Measurements from ENCODE around the gene SCN5A.
"Not testable (repeated sequence)": the region's sequence is repeated elsewhere in the genome, so short reads cannot be mapped to it uniquely, and the experiment has no call there.

SCN5A gene

DNA sequence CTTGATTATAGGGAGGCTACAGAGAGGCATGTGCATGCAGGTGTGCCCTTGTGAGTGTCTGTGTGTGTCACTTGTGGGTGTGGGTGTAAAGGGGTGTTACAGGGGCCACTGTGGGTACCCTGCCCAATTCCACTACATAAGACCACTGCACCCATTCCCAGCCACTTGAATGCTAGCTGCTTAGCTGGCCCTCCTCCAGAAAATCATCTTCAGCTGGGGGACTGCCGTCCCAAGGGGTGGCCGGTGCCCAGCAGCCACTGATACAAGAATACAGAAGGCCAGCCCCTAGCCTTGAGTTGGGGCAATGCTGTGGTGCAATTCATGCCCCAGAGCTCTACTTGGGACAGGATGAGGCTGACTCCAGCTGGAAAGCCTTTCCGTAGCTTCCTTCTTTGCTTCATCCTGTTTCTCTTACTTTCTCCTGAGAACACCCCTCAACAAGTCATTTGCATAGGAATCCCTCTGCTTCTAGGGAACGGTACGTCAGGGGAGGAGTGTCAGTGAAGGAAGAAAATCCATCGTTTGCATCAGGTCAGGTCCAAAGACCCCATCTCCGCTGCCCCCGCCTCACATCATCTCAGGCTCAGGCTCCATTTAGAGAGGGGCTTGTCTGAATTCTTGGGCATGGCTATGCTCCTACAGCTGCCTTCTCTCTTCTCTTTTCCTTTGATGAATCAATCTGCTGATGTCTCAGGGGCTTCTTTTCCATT, 72.0 kb downstream of the SCN5A start:
- no peak for DNase-seq

- DNase-seq: no peak
These were observed 72.7 kb downstream of the SCN5A start for GRCh38 chr3:38576526-38577370.

DNA sequence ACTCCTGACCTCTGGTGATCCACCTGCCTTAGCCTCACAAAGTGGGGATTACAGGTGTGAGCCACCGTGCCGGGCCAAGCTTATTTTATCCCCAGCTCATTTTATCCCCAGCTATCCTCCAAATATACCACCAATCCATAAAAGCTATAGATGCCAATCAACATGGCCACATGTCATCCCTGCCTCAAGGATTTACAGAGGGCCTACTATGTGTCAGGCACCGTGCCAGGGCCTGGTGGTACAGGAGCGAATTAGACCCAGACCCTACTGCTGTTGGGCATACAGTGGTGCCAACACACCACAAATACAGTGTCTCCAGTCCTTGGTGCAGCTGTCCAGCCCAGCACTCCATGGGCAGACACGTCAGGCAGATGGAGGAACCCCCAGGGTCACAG, 73.4 kb downstream of the SCN5A start:
- DNase-seq: no peak

DNA sequence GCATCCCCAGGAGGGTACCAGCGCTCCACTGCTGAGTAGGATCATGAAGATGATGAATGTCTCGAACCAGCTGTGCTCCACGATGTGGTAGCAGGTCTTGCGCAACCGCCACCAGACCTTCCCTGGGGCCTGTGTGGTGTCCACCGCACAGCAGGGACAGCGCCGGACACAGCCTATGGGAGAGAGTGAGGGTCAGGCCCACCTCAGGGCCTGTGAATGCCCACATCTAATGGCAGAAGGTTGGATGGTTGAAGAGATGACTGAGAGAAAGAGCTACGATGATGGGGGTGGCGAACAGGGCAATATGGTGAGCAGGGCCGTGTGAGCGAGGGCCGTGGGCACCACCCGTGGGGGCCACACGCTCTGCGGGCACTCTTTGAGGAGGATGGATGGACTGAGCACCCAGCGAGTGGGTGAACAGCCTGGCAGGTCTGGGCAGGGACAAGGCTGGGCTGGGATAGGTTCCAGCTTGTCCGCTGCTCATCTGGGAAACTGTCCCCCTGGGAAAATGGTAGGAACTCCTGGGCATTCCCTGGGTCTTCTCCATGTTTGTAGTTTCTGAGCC, 74.1 kb downstream of the SCN5A start:
- no peak for DNase-seq

DNA sequence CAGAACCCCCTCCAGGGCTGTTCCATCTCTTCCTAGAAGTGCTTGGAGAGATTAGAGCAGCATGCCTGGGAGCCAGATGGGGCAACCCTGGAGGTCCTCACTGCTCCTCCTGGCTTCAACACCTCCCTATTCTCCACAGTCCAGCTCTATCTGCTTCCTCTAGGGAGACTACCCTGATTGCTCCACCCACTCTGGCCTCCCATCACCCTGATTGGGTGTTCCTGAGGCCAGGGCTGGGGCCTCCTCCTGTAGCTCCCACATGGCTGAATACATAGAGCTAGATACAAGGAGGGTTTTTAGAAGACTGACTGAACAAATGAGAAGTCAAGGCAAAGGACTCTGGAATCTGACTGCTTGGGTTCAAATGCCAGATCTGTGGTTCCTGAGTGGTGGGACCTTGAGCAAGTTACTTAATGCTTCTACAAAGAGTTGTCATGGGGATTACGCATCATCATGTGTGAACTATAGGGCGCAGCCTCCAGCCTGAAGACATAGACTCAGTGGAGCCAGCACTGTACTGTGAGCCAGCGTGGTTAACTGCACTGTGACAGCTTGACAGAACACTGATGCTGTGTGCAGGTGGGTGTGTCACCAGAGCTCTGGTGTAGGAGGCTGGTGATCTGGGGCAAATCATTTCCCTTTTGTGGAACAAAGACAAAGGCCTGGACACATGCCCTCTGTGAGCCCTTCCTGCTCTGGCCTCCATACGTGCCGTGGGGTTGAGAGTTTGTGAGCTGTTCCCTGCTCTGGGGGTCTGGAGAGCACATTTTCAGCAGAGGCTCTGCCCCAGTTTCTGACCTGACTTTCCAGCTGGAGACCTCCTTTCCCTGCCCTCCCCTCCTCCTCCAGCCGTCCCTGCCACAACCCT, 74.8 kb downstream of the SCN5A start:
- no peak for DNase-seq

DNA sequence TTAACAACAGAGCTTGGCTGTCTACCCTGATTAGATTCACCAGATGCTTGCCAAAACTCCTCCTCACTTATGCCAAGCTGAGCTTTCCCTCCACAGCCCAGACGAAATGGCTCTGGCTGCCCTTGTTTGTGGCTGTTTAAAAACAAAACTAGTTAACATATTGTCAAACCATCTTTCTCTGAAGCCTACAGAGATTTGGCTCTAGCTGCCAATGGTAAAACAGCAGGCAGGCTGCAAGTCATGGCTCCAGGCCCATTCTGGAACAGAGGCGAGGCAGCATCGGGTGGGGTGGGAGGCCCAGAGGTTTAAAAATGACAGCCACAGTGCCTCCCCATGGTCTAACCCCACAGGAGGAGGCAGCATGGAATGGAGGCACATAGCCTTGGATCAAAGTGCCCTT, 75.9 kb downstream of the SCN5A start:
- DNase-seq: no peak

DNA sequence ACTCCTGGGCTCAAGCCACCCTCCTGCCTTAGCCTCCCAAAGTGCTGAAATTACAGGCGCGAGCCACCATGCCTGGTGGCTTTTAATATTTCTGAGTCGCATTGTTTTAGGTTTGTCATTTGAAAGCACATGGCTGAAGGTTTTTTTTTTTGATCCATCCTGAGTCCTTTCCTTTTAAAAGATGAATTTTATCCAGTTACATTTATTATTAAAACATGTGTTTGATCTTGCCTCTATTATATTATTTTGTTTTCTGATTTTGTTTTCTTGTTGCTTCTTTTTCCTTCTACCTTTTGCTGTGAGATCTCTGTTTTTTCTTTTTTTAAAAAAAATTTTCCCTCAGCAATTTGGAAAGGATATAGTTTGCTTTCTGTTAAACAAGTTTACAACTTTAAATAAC, 76.4 kb downstream of the SCN5A start:
- no peak for DNase-seq

DNA sequence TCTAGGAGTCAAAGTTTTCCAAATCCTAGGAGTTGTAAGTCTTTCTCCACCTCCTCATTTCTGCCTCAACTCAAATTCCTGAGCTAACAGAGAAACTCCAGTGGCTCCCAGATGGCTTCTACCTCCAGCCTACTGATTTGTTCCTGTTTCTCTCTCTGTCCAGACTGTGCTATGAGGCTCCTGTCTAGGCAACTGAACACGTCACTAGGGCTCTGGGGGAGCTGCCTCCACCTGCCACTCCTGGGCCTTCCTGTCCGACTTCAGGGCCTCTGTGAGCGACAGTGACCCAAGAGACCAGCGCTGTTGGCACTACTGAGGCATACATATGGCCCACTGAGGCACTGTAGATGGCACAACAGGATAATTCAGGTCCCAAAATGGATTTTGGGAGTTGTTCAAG, 82.0 kb downstream of the SCN5A start:
- no peak for DNase-seq

DNA sequence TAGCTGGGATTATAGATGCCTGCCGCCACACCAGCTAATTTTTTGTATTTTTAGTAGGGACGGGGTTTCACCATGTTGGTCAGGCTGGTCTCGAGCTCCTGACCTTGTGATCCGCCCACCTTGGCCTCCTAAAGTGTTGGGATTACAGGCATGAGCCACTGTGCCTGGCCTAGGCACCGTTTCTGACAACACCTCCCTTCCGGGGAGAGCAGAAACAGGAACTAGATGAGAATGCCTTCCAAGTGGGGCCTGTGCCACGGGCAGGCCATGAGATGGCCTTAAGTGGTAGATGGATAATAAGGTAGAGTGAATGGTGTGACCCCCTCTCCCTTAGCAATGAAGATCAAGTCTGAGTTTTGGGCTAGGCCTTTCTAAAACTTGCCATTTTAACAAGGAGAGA, 82.7 kb downstream of the SCN5A start:
- not testable (repeated sequence) for DNase-seq

DNA sequence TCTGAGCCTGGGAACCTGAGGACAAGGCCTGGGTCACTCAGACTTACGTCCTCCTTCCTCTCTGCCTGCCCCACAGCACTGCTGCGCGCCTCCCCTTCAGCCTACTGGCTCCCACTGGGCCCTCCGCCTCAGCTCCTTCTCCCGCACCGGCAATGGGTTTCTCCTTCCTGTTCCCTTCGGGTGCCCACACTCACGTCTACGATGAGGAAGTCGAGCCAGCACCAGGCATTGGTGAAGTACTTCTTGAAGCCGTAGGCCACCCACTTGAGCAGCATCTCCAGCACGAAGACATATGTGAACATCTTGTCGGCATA, 83.3 kb downstream of the SCN5A start:
- DNase-seq: no peak

- no peak for DNase-seq
These were observed 83.9 kb downstream of the SCN5A start for GRCh38 chr3:38565339-38566214.

DNA sequence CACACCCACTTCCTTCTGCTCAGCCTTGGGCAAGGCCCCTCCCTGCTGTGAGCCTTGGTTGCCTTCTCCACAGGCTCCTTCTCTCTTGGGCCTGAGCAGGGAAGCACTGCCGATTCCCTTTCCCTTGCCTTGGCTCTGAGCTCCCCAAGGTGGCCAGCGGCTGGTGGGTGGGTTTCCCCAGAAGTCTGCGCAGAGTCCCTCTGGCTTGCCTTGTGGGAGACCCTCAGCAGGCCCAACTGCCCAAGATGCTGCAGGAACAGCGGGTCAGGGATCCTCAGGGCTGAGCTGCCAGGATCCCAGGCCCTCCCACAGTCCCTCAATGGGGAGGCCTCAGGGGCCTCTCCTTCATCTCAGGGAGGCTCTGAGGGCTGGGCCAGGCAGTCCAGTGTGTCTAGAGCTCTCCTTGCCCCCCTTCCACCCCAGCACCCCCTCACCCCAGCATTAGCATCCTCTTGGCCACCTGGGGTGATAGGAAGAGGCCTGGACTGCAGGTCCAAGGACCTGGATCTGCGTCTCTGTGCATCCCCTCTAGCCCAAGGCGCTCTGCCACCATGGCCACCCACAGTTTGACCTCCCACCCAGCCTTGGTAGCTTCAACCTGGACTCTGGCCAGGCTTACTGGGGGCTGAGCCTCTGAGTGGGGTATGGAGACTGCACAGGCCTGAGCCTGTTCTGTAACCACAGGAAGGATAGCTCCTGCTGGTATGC, 84.7 kb downstream of the SCN5A start:
- no peak for DNase-seq

- DNase-seq: no peak
These were observed 85.6 kb downstream of the SCN5A start for GRCh38 chr3:38563886-38564270.

- no peak for DNase-seq
These were observed 86.2 kb downstream of the SCN5A start for GRCh38 chr3:38563070-38563885.

GRCh38 chr3:38562467-38562925, 87.0 kb downstream of the SCN5A start:
- DNase-seq: no peak

DNA sequence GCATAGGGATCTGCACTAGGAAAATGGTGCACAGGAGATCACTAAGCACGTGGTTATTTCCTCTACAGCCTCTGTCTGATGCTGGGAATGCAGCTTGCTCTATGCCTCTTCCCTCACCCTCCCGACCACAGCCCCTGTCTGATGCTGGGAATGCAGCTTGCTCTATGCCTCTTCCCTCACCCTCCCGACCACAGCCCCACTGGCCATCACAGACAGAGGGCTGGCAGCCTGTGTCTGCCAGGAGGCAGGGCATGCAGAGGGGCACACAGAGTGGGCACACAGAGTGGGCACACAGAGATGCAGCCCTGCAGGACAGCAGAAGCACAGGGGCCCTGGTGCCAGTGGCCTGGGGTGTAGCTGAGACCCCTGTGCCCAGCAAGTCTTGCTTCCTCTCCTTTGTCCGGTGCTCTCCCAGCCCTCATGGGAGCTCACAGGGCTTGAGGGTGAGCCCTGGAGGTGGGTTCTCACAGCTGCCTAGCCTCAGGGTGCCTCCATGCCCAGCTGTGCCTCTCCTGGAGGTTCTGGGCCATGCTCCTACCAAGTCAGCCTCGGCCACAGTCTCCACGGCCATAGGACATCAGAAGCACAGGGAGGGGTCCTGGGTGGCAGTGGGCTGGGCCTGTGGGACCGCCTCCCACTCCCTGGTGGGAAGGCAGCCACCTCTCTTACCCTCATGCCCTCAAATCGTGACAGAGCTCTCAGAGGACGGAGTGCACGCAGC, 87.6 kb downstream of the SCN5A start:
- no peak for DNase-seq

GRCh38 chr3:38560996-38561717, 88.3 kb downstream of the SCN5A start:
- no peak for DNase-seq

DNA sequence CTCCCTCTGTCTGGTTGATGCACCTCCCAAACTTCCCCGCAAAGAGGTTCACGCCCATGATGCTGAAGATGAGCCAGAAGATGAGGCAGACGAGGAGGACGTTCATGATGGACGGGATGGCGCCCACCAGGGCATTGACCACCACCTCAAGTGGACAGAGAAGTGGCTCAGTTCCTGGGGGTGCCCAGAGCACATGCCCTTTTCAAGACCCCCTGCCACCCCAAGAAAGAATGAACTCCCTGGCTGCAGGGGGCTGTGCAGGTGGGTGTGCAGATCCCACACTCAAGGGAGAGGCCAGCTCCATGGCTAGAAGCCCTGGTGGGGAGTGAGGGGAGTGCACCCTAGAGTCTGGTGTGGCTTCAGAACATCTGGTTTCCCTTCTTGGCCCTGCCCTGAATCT, 89.2 kb downstream of the SCN5A start:
- no peak for DNase-seq

DNA sequence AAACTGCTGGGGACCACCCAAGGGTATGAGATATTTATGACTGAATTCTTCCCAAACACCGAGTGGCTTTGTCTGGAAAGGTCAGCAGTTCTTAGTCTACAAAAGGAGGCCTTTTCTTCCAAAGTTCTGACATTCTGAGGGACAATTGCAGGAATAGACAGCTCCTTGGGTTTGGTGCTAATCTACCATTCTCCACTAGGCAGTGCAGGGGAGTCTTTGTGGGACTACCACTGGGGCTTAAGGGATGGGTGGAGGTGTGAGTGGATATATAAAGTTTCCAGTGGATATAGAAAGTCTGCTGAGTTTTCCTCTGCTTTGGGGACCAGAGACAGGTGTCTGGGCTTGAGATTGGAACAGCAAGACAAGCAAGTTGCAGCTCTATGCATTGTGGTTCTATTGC, 90.6 kb downstream of the SCN5A start:
- DNase-seq: no peak
